ENCODE results near the gene CELF5. TPM values are rescaled to one million over a fixed set of nuclear protein-coding genes. Genes with fewer than 3 reads are reported as not detected.

Gene CELF5
- total and polyA plus RNA-seq, 10 of the 15 experiments (the other 5 are each of a cell fraction or from before 2014, with no cell fraction given): 0.01 to 0.04 TPM; not detected in 8

DNA sequence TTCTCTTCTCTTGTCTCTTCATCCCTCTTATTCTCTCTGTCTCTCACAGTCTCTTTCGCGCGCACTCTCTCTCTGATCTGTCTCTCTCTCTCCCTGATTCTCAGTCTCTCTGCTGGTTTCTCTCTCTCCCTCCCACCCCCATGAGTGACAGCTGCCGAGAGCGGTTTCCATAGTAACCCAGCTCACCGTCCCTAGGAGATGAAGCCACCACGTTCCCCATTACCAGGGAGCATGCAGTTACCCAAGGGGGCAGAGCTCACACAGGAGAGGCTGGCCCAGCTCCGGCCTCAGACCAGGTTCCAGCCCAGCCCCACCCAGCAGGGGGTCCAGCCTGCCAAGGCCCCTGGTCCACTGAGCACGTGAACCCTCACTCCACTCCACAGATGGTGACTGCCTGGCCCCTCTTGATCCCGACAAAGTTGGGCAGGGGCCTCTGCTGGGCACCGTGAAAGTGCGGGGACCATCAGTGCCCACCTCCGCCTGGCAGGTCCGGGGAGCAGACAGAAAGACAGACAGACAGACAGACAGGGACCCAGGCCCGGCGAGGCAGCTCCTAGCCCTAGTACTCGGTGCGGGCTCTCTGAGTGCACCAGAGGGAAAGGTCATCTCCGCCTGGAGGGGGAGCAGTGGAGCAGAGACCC lies 50.6 kb downstream of the CELF5 start:
- H2AFZ ChIP-seq (ENCODE audit: control insufficient read depth, low read depth, low read length): peak overlapping the region; percentile 89
- 20% methylated on average over 19 of the region's 19 CpGs for WGBS (ENCODE audit: insufficient coverage, insufficient replicate concordance, low lambda C conversion rate, missing lambda C conversion rate)
- ATAC-seq (peak; percentile 71), FAIRE-seq (no peak), DNase-seq (ENCODE audit: low read depth, low spot score) (no peak)
- ChIA-PET CTCF (interaction anchor here (0.6 to 1.9 kb wide), 6 partner anchors 9 to 1334 kb away, joined by 3 to 10 read pairs (median 3); partner anchors contain the start of gene CELF5), SMC1A (ENCODE audit: uncharacterized antibody, unreplicated experiment) (no interaction called here), RAD21 (ENCODE audit: unreplicated experiment) (interaction anchor here (0.9 kb wide), 1 partner anchor 9 kb away, joined by 4 read pairs; no protein-coding TSS in a partner anchor), POLR2A (interaction anchor here (0.9 kb wide), 1 partner anchor 239 kb away, joined by 3 read pairs; no protein-coding TSS in a partner anchor)
- TF ChIP-seq ZNF207 (IDR thresholded peaks at IDR 0.05; ENCODE audit: borderline replicate concordance) (no peak), BMI1 (IDR thresholded peaks at IDR 0.05; ENCODE audit: borderline replicate concordance) (peak; percentile 86), PBX3 (IDR thresholded peaks at IDR 0.05; ENCODE audit: insufficient replicate concordance, low read depth, low read length) (peak; percentile 90), CTCF (IDR thresholded peaks at IDR 0.05 in 2 of 3, conservative IDR thresholded peaks at IDR 0.05 in 1 of 3; ENCODE audit: control insufficient read depth in 2 of 3, extremely low read depth in 1 of 3, insufficient read depth in 1 of 3, low read depth in 3 of 3, low read length in 3 of 3) (peak in 1 of 3 experiments; percentile 62; a peak in 3 of 6 replicates)
- TF ChIP-seq, protein P1, sequence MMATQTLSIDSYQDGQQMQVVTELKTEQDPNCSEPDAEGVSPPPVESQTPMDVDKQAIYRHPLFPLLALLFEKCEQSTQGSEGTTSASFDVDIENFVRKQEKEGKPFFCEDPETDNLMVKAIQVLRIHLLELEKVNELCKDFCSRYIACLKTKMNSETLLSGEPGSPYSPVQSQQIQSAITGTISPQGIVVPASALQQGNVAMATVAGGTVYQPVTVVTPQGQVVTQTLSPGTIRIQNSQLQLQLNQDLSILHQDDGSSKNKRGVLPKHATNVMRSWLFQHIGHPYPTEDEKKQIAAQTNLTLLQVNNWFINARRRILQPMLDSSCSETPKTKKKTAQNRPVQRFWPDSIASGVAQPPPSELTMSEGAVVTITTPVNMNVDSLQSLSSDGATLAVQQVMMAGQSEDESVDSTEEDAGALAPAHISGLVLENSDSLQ (IDR thresholded peaks at IDR 0.05): peak; percentile 97
- H3K9me3 ChIP-seq (replicated peaks; ENCODE audit: control insufficient read depth, insufficient read depth, low read length): no peaks in the 10 kb centered on the region; the same call in 2 of the 3 replicates
- H3K36me3 ChIP-seq (ENCODE audit: control insufficient read depth in 2 of 2, insufficient read depth in 2 of 2, low read length in 1 of 2): no peaks in the 10 kb centered on the region
- H3K27me3 ChIP-seq (replicated peaks in 1 of 2; ENCODE audit: control insufficient read depth in 2 of 2, insufficient read depth in 2 of 2, low read length in 1 of 2): no peaks in the 10 kb centered on the region
- in situ Hi-C loops (cut with MboI): no loop called here
- peak overlapping the region; percentile 71 for H3K4me3 ChIP-seq
- no TSS peak for BruUV-seq (replicated peaks)
- no peaks in the 10 kb centered on the region for H4K20me1 ChIP-seq (ENCODE audit: control insufficient read depth, insufficient read depth)
- H3K4me2 ChIP-seq (ENCODE audit: control insufficient read depth, insufficient read depth): peak overlapping the region; percentile 90
- H3K79me2 ChIP-seq (ENCODE audit: control insufficient read depth, insufficient read depth, low read length): no peaks in the 10 kb centered on the region
- H3K9ac ChIP-seq (ENCODE audit: control insufficient read depth, insufficient read depth, low read length): peak overlapping the region; percentile 39
- no peak overlapping the region for H3K27ac ChIP-seq (ENCODE audit: control insufficient read depth, insufficient read depth)
- H3K4me1 ChIP-seq (ENCODE audit: control insufficient read depth, insufficient read depth, low read length): peaks cover 6% of the 10 kb centered on the region
- intact Hi-C loops (cut with micrococcal nuclease; ENCODE audit: unreplicated experiment): no loop called here
